HL-60 (cell line): ENCODE results near the gene CNR1.

ENCODE experiments used
- TF ChIP-seq, protein P1 (sequence below): IDR thresholded peaks from one replicate; pipeline ENCODE4 v1.5.1; 2011; ENCODE audit warnings: low read length, control low read depth, inconsistent platforms; ENCODE audit not compliant: insufficient read depth
- TF ChIP-seq, protein P2 (sequence below): IDR thresholded peaks from 2 replicates; pipeline ENCODE4 v1.6.1; 2012; ENCODE audit warnings: low read depth; ENCODE audit not compliant: insufficient replicate concordance

DNA sequence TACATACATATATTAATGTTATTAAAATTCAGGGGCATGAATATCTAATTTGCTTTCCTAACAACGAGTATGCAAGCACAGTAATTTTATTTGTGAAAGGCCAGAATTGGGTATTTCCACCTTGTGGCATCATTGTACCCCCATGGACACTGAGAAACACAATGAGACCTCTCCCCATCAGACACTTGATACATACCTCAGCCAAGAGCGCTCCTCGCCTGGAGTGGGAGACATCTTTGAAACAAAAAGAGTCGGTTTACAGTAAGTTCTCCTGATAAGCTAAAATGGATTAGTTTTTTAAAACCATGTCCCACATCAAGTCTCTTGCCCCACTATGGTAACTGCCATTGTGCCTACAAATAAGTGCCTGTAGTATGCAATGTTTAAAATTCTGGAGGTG, 2.1 kb downstream of the CNR1 start:
- TF ChIP-seq, protein P1, sequence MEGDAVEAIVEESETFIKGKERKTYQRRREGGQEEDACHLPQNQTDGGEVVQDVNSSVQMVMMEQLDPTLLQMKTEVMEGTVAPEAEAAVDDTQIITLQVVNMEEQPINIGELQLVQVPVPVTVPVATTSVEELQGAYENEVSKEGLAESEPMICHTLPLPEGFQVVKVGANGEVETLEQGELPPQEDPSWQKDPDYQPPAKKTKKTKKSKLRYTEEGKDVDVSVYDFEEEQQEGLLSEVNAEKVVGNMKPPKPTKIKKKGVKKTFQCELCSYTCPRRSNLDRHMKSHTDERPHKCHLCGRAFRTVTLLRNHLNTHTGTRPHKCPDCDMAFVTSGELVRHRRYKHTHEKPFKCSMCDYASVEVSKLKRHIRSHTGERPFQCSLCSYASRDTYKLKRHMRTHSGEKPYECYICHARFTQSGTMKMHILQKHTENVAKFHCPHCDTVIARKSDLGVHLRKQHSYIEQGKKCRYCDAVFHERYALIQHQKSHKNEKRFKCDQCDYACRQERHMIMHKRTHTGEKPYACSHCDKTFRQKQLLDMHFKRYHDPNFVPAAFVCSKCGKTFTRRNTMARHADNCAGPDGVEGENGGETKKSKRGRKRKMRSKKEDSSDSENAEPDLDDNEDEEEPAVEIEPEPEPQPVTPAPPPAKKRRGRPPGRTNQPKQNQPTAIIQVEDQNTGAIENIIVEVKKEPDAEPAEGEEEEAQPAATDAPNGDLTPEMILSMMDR = no peak
- TF ChIP-seq, protein P2, sequence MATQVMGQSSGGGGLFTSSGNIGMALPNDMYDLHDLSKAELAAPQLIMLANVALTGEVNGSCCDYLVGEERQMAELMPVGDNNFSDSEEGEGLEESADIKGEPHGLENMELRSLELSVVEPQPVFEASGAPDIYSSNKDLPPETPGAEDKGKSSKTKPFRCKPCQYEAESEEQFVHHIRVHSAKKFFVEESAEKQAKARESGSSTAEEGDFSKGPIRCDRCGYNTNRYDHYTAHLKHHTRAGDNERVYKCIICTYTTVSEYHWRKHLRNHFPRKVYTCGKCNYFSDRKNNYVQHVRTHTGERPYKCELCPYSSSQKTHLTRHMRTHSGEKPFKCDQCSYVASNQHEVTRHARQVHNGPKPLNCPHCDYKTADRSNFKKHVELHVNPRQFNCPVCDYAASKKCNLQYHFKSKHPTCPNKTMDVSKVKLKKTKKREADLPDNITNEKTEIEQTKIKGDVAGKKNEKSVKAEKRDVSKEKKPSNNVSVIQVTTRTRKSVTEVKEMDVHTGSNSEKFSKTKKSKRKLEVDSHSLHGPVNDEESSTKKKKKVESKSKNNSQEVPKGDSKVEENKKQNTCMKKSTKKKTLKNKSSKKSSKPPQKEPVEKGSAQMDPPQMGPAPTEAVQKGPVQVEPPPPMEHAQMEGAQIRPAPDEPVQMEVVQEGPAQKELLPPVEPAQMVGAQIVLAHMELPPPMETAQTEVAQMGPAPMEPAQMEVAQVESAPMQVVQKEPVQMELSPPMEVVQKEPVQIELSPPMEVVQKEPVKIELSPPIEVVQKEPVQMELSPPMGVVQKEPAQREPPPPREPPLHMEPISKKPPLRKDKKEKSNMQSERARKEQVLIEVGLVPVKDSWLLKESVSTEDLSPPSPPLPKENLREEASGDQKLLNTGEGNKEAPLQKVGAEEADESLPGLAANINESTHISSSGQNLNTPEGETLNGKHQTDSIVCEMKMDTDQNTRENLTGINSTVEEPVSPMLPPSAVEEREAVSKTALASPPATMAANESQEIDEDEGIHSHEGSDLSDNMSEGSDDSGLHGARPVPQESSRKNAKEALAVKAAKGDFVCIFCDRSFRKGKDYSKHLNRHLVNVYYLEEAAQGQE = no peak
